ENCODE results near the gene PCYT2.

Gene PCYT2

GRCh38 chr17:81909966-81910839 lies 996 bp downstream of the PCYT2 start:
- Histone ChIP-seq H3K4me3 (ENCODE audit: insufficient read depth, low read depth, low read length, poor library complexity, severe bottlenecking) (peak overlapping the region; percentile 62), H3K36me3 (ENCODE audit: control insufficient read depth, insufficient read depth, low read length) (peaks cover 46% of the 10 kb centered on the region), H3K27ac (ENCODE audit: insufficient read depth, low read length, poor library complexity, severe bottlenecking) (peak overlapping the region; percentile 53), H3K4me1 (ENCODE audit: control insufficient read depth, insufficient read depth, low read length, poor library complexity, severe bottlenecking) (peaks cover 14% of the 10 kb centered on the region), H3K27me3 (replicated peaks; ENCODE audit: control insufficient read depth, insufficient read depth, low read length, poor library complexity, severe bottlenecking) (no peaks in the 10 kb centered on the region), H3K9me3 (ENCODE audit: control insufficient read depth, low read length) (no peaks in the 10 kb centered on the region)
- no peak for DNase-seq

- Histone ChIP-seq H3K27ac (ENCODE audit: insufficient read depth, low read length, poor library complexity, severe bottlenecking) (no peak overlapping the region), H3K36me3 (ENCODE audit: control insufficient read depth, insufficient read depth, low read length) (peaks cover 46% of the 10 kb centered on the region)
These were observed 2.0 kb downstream of the PCYT2 start for GRCh38 chr17:81909231-81909630.

GRCh38 chr17:81908793-81909192 lies 2.4 kb downstream of the PCYT2 start:
- Histone ChIP-seq H3K4me1 (ENCODE audit: control insufficient read depth, insufficient read depth, low read length, poor library complexity, severe bottlenecking) (peaks cover 14% of the 10 kb centered on the region), H3K36me3 (ENCODE audit: control insufficient read depth, insufficient read depth, low read length) (peaks cover 41% of the 10 kb centered on the region), H3K4me3 (ENCODE audit: insufficient read depth, low read depth, low read length, poor library complexity, severe bottlenecking) (no peak overlapping the region), H3K27ac (ENCODE audit: insufficient read depth, low read length, poor library complexity, severe bottlenecking) (no peak overlapping the region), H3K9me3 (ENCODE audit: control insufficient read depth, low read length) (no peaks in the 10 kb centered on the region), H3K27me3 (replicated peaks; ENCODE audit: control insufficient read depth, insufficient read depth, low read length, poor library complexity, severe bottlenecking) (no peaks in the 10 kb centered on the region)
- DNase-seq: no peak

More at GRCh38 chr17:81909231-81909630, 2.0 kb downstream of the PCYT2 start:
- no peaks in the 10 kb centered on the region for H3K27me3 ChIP-seq (replicated peaks; ENCODE audit: control insufficient read depth, insufficient read depth, low read length, poor library complexity, severe bottlenecking)
- no peaks in the 10 kb centered on the region for H3K9me3 ChIP-seq (ENCODE audit: control insufficient read depth, low read length)
- H3K4me3 ChIP-seq (ENCODE audit: insufficient read depth, low read depth, low read length, poor library complexity, severe bottlenecking): no peak overlapping the region
- no peak for DNase-seq
- peaks cover 14% of the 10 kb centered on the region for H3K4me1 ChIP-seq (ENCODE audit: control insufficient read depth, insufficient read depth, low read length, poor library complexity, severe bottlenecking)

- no peak for DNase-seq
- H3K4me1 ChIP-seq (ENCODE audit: control insufficient read depth, insufficient read depth, low read length, poor library complexity, severe bottlenecking): peaks cover 17% of the 10 kb centered on the region
- H3K27me3 ChIP-seq (replicated peaks; ENCODE audit: control insufficient read depth, insufficient read depth, low read length, poor library complexity, severe bottlenecking): no peaks in the 10 kb centered on the region
- H3K27ac ChIP-seq (ENCODE audit: insufficient read depth, low read length, poor library complexity, severe bottlenecking): no peak overlapping the region
- peaks cover 28% of the 10 kb centered on the region for H3K36me3 ChIP-seq (ENCODE audit: control insufficient read depth, insufficient read depth, low read length)
- no peaks in the 10 kb centered on the region for H3K9me3 ChIP-seq (ENCODE audit: control insufficient read depth, low read length)
- H3K4me3 ChIP-seq (ENCODE audit: insufficient read depth, low read depth, low read length, poor library complexity, severe bottlenecking): no peak overlapping the region
These were observed 3.7 kb downstream of the PCYT2 start for GRCh38 chr17:81907219-81908145.

- Histone ChIP-seq H3K27ac (ENCODE audit: insufficient read depth, low read length, poor library complexity, severe bottlenecking) (no peak overlapping the region), H3K36me3 (ENCODE audit: control insufficient read depth, insufficient read depth, low read length) (peaks cover 21% of the 10 kb centered on the region), H3K9me3 (ENCODE audit: control insufficient read depth, low read length) (no peaks in the 10 kb centered on the region), H3K4me3 (ENCODE audit: insufficient read depth, low read depth, low read length, poor library complexity, severe bottlenecking) (no peak overlapping the region), H3K27me3 (replicated peaks; ENCODE audit: control insufficient read depth, insufficient read depth, low read length, poor library complexity, severe bottlenecking) (peaks cover 2% of the 10 kb centered on the region), H3K4me1 (ENCODE audit: control insufficient read depth, insufficient read depth, low read length, poor library complexity, severe bottlenecking) (peaks cover 22% of the 10 kb centered on the region)
- DNase-seq: no peak
These were observed 4.6 kb downstream of the PCYT2 start for GRCh38 chr17:81906476-81907218.

- no peak for DNase-seq
These were observed 5.2 kb downstream of the PCYT2 start for GRCh38 chr17:81905993-81906392.

GRCh38 chr17:81905424-81905875 lies 5.7 kb downstream of the PCYT2 start:
- Histone ChIP-seq H3K9me3 (ENCODE audit: control insufficient read depth, low read length) (no peaks in the 10 kb centered on the region), H3K4me1 (ENCODE audit: control insufficient read depth, insufficient read depth, low read length, poor library complexity, severe bottlenecking) (peaks cover 18% of the 10 kb centered on the region), H3K27ac (ENCODE audit: insufficient read depth, low read length, poor library complexity, severe bottlenecking) (no peak overlapping the region), H3K36me3 (ENCODE audit: control insufficient read depth, insufficient read depth, low read length) (peaks cover 22% of the 10 kb centered on the region), H3K4me3 (ENCODE audit: insufficient read depth, low read depth, low read length, poor library complexity, severe bottlenecking) (no peak overlapping the region), H3K27me3 (replicated peaks; ENCODE audit: control insufficient read depth, insufficient read depth, low read length, poor library complexity, severe bottlenecking) (peaks cover 10% of the 10 kb centered on the region)
- DNase-seq: no peak

More at GRCh38 chr17:81905993-81906392, 5.2 kb downstream of the PCYT2 start:
- Histone ChIP-seq H3K27me3 (replicated peaks; ENCODE audit: control insufficient read depth, insufficient read depth, low read length, poor library complexity, severe bottlenecking) (peaks cover 9% of the 10 kb centered on the region), H3K9me3 (ENCODE audit: control insufficient read depth, low read length) (no peaks in the 10 kb centered on the region), H3K4me1 (ENCODE audit: control insufficient read depth, insufficient read depth, low read length, poor library complexity, severe bottlenecking) (peaks cover 22% of the 10 kb centered on the region), H3K36me3 (ENCODE audit: control insufficient read depth, insufficient read depth, low read length) (peaks cover 21% of the 10 kb centered on the region), H3K27ac (ENCODE audit: insufficient read depth, low read length, poor library complexity, severe bottlenecking) (no peak overlapping the region), H3K4me3 (ENCODE audit: insufficient read depth, low read depth, low read length, poor library complexity, severe bottlenecking) (no peak overlapping the region)

- no peaks in the 10 kb centered on the region for H3K9me3 ChIP-seq (ENCODE audit: control insufficient read depth, low read length)
- no peak overlapping the region for H3K27ac ChIP-seq (ENCODE audit: insufficient read depth, low read length, poor library complexity, severe bottlenecking)
- H3K4me3 ChIP-seq (ENCODE audit: insufficient read depth, low read depth, low read length, poor library complexity, severe bottlenecking): no peak overlapping the region
- DNase-seq: no peak
- H3K4me1 ChIP-seq (ENCODE audit: control insufficient read depth, insufficient read depth, low read length, poor library complexity, severe bottlenecking): peaks cover 14% of the 10 kb centered on the region
- H3K27me3 ChIP-seq (replicated peaks; ENCODE audit: control insufficient read depth, insufficient read depth, low read length, poor library complexity, severe bottlenecking): peaks cover 10% of the 10 kb centered on the region
- H3K36me3 ChIP-seq (ENCODE audit: control insufficient read depth, insufficient read depth, low read length): peaks cover 28% of the 10 kb centered on the region
These were observed 6.4 kb downstream of the PCYT2 start for GRCh38 chr17:81904600-81905423.
